ENCODE measurements around the gene ADI1. TPM values are rescaled to one million over a fixed set of nuclear protein-coding genes. Genes with fewer than 3 reads are reported as not detected.

Gene ADI1
- total and polyA plus RNA-seq, 8 donors: 9.9 to 29.7 (median 19.6) TPM

DNA sequence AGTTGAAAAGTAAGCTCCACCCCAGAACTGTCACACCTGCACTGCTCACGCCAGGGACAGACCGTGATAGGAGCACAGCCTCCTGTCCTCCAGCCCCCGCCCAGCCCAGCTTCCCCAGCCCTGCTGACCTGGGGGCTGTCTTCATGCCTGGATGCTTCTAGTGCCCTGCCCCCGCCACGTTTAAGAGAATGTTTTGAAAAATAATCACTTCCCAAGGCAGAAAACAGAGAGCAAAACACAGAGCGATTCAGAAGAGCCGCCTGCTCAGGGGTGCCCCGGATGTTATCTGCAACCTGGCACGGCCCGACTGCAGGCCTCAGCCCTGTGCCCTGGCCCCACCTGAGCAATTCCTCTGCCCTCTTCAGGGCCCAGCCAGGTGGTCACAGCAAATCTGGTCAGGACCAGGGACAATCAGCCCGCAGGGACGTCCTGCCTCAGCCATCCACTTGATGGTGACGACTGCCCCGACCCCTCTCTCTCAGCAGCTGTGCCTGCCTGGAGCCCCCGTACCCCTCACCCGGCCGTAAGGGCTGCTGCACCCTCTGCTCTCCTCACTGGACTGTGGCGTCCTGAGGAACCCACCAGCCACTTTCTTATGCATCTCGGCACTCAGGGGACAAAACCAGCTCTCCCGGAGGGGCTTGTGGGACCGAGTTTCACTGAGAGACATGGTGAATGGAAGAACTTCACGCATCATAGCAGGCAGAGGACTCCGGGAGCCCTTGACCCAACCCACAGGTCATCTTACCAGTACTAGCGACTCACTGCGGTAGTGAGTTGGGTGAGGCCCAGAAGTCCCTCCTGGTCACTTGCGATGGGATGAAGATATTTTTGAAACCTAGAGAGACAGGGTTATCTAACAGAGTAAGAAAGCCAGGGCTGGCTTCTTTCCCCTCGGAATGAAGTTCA, 30.2 kb downstream of the ADI1 start:
- Histone ChIP-seq H3K9me3 (no peaks in the 10 kb centered on the region), H3K27ac (no peak overlapping the region), H3K27me3 (no peaks in the 10 kb centered on the region), H3K4me3 (no peak overlapping the region), H3K4me1 (peaks cover 0 to 4% (median 0%) of the 10 kb centered on the region in 3 donors), H3K36me3 (peaks cover 0 to 6% (median 0%) of the 10 kb centered on the region in 3 donors)
- DNase-seq (peak in 1 of 6 donors; percentile 26), FAIRE-seq (no peak), ATAC-seq (peak; percentile 75 to 87 (median 78))
- TF ChIP-seq, protein P1, sequence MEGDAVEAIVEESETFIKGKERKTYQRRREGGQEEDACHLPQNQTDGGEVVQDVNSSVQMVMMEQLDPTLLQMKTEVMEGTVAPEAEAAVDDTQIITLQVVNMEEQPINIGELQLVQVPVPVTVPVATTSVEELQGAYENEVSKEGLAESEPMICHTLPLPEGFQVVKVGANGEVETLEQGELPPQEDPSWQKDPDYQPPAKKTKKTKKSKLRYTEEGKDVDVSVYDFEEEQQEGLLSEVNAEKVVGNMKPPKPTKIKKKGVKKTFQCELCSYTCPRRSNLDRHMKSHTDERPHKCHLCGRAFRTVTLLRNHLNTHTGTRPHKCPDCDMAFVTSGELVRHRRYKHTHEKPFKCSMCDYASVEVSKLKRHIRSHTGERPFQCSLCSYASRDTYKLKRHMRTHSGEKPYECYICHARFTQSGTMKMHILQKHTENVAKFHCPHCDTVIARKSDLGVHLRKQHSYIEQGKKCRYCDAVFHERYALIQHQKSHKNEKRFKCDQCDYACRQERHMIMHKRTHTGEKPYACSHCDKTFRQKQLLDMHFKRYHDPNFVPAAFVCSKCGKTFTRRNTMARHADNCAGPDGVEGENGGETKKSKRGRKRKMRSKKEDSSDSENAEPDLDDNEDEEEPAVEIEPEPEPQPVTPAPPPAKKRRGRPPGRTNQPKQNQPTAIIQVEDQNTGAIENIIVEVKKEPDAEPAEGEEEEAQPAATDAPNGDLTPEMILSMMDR (IDR thresholded peaks at IDR 0.05): no peak
- intact Hi-C loops (cut with DNase I): no loop called here
- 57 to 58% methylated on average over 27 of the region's 27 CpGs for WGBS, 2 donors

DNA sequence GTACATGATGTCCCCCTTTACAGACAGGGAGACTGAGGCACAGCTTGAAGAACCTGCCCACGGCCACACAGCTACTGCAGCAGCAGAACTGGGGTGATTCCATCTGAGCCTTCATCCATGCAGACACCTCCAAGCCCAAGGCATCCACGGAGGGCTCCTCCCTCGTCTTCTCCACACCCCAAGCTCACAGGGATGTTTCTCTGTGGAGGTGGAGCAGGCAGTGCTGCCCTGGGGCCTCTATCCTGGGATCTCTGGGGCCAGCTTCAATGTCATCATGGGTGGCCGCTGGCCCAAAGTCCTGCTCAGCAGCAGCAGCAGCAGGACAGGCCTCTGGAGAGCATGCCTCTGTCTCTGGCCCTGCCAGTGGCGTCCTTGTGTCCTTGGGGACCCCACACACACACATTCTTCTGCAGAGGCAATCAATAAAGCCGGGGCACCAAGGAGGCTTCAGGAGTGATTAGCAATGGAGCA, 31.2 kb downstream of the ADI1 start:
- H3K4me3 ChIP-seq: no peak overlapping the region
- DNase-seq (peak in 1 of 6 donors; percentile 10), ATAC-seq (no peak), FAIRE-seq (no peak)
- no peaks in the 10 kb centered on the region for H3K27me3 ChIP-seq
- H3K9me3 ChIP-seq: no peaks in the 10 kb centered on the region
- H3K27ac ChIP-seq: no peak overlapping the region
- peaks cover 0 to 4% (median 0%) of the 10 kb centered on the region in 3 donors for H3K4me1 ChIP-seq
- H3K36me3 ChIP-seq: peaks cover 0 to 6% (median 0%) of the 10 kb centered on the region in 3 donors
- WGBS, 2 donors: 45 to 53% methylated on average over 6 of the region's 6 CpGs
- intact Hi-C loops (cut with DNase I): no loop called here
- TF ChIP-seq, protein P1 (IDR thresholded peaks at IDR 0.05): no peak

DNA sequence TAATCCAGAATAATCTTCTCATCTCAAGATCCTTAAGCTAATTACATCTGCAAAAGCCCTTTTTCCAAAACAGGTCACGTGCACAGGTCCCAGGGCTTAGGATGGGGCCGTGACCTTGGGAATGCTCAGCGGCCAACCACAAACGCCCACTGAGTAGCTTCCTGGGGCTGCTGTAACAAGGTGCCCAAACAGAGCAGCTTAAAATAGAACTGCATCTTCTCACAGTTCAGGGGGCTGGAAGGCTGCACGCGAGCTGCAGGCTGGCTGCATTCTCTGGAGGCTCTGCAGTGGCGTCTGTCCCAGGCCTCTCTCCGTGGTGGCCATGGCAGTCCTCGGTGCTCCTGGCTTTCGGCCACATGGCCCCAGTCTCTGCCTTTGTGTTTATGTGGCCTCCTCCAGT, 31.9 kb downstream of the ADI1 start:
- ATAC-seq (no peak), FAIRE-seq (no peak), DNase-seq (no peak)

DNA sequence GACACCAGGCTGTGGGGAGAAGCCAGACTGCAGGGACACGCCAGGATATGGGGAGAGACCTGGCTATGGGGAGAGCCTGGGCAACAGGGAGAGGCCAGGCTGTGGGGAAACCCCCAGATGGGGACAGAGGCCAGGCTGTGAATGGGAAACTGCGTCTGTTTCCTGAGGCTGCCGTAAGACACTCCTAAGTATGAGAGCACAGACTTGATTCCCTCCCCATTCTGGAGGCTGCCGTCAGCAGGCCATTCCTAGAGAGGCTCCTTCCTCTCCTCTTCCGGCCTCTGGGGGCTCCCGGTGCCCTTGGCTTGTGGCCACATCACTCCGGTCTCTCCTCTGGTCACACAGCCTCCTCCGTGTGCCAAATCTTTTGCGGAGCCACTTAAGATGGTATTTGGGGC, 32.3 kb downstream of the ADI1 start:
- H3K27ac ChIP-seq: no peak overlapping the region
- 88 to 94% methylated on average over 9 of the region's 9 CpGs for WGBS, 2 donors
- H3K4me1 ChIP-seq: peaks cover 0 to 4% (median 0%) of the 10 kb centered on the region in 3 donors
- intact Hi-C loops (cut with DNase I): no loop called here
- peaks cover 0 to 6% (median 0%) of the 10 kb centered on the region in 3 donors for H3K36me3 ChIP-seq
- TF ChIP-seq, protein P1 (IDR thresholded peaks at IDR 0.05): no peak
- FAIRE-seq (no peak), DNase-seq (no peak), ATAC-seq (no peak)
- H3K4me3 ChIP-seq: no peak overlapping the region
- H3K27me3 ChIP-seq: no peaks in the 10 kb centered on the region
- no peaks in the 10 kb centered on the region for H3K9me3 ChIP-seq

More for the DNA sequence above, 31.9 kb downstream of the ADI1 start:
- no peak overlapping the region for H3K4me3 ChIP-seq
- H3K27ac ChIP-seq: no peak overlapping the region
- H3K9me3 ChIP-seq: no peaks in the 10 kb centered on the region
- intact Hi-C loops (cut with DNase I): no loop called here
- TF ChIP-seq, protein P1 (IDR thresholded peaks at IDR 0.05): no peak
- H3K27me3 ChIP-seq: no peaks in the 10 kb centered on the region
- peaks cover 0 to 6% (median 0%) of the 10 kb centered on the region in 3 donors for H3K36me3 ChIP-seq
- WGBS, 2 donors: 71 to 77% methylated on average over 10 of the region's 10 CpGs
- H3K4me1 ChIP-seq: peaks cover 0 to 4% (median 0%) of the 10 kb centered on the region in 3 donors

All from pancreas (tissue), 10 donors.